GM20000 (cell line): Measurements from ENCODE around the gene MAN1A2.

Source experiments
- DNase-seq: peaks from one replicate; pipeline ENCODE4 v3.0.0; 2012; ENCODE audit warnings: low spot score
- CTCF ChIP-seq: IDR thresholded peaks from 2 replicates; pipeline ENCODE4 v1.5.1; 2012; ENCODE audit warnings: mild to moderate bottlenecking, control low read depth; ENCODE audit errors: extremely low read depth, missing control alignments

MAN1A2 gene

GRCh38 chr1:117412472-117412871 lies 45.2 kb downstream of the MAN1A2 start:
- DNase-seq = no peak
- TF ChIP-seq CTCF = no peak

- no peak for TF ChIP-seq CTCF
- DNase-seq = no peak
These were observed 46.2 kb downstream of the MAN1A2 start for GRCh38 chr1:117413412-117413811.

- TF ChIP-seq CTCF = no peak
- DNase-seq = no peak
These were observed 47.7 kb downstream of the MAN1A2 start for GRCh38 chr1:117414943-117415342.

GRCh38 chr1:117416004-117416403 lies 48.8 kb downstream of the MAN1A2 start:
- no peak for TF ChIP-seq CTCF
- DNase-seq = no peak

- TF ChIP-seq CTCF = no peak
- no peak for DNase-seq
These were observed 49.4 kb downstream of the MAN1A2 start for GRCh38 chr1:117416546-117417125.

GRCh38 chr1:117425050-117425734 lies 57.9 kb downstream of the MAN1A2 start:
- no peak for DNase-seq
- no peak for TF ChIP-seq CTCF

GRCh38 chr1:117427297-117427696 lies 60.0 kb downstream of the MAN1A2 start:
- no peak for TF ChIP-seq CTCF
- no peak for DNase-seq
